Upper lobe of left lung (tissue), 6 donors: Measurements from ENCODE around the gene BCAS2. TPM values are rescaled to one million over a fixed set of nuclear protein-coding genes. Genes with fewer than 3 reads are reported as not detected.
A peak's percentile ranks its signal among the peaks of the same experiment; 100 is the strongest.
"Not testable (repeated sequence)": the region's sequence is repeated elsewhere in the genome, so short reads cannot be mapped to it uniquely, and the experiment has no call there.

Experiments
- ATAC-seq, 2 donors: fragments of 200-7000 bp; cut with Tn5 transposase; one replicate each; pipeline ENCODE4 v1.9.1; 2022; ENCODE audit warnings: mild to moderate bottlenecking in 2 of 2, moderate library complexity in 2 of 2; ENCODE audit not compliant: low FRiP score in 2 of 2
- DNase-seq, 2 donors: peaks; one replicate each; pipeline ENCODE4 v3.0.0-alpha.2; 2019 to 2020
- H3K27ac ChIP-seq, 4 donors: fragments of 200-600 bp; sonication (generic); one replicate each; pipeline ENCODE4 v1.5.1; 2016 to 2019
- H3K27me3 ChIP-seq, 4 donors: fragments of 200-600 bp; sonication (generic); one replicate each; pipeline ENCODE4 v1.5.1; 2017 to 2019
- H3K36me3 ChIP-seq, 4 donors: fragments of 200-600 bp; sonication (generic); one replicate each; pipeline ENCODE4 v1.5.1; 2016 to 2019
- H3K4me1 ChIP-seq, 4 donors: fragments of 200-600 bp; sonication (generic); one replicate each; pipeline ENCODE4 v1.5.1; 2018 to 2019
- H3K4me3 ChIP-seq, 4 donors: fragments of 200-600 bp; sonication (generic); one replicate each; pipeline ENCODE4 v1.5.1; 2017 to 2019; ENCODE audit warnings: mild to moderate bottlenecking in 2 of 4, moderate library complexity in 1 of 4
- H3K9me3 ChIP-seq, 4 donors: fragments of 200-600 bp; sonication (generic); one replicate each; pipeline ENCODE4 v1.5.1; 2018 to 2019
- EP300 ChIP-seq, 4 donors: sonication (generic); formaldehyde crosslinking; IDR thresholded peaks; one replicate each; pipeline ENCODE4 v1.5.1; 2017; ENCODE audit warnings: antibody characterized with exemption in 4 of 4, control low read depth in 2 of 4
- POLR2A ChIP-seq, 4 donors: fragments of 450-650 bp; IDR thresholded peaks; one replicate each; pipeline ENCODE4 v1.5.1; 2016 to 2017; ENCODE audit warnings: antibody characterized with exemption in 4 of 4, mild to moderate bottlenecking in 2 of 4
- POLR2AphosphoS5 ChIP-seq, 2 donors: sonication (generic); formaldehyde crosslinking; IDR thresholded peaks; one replicate each; pipeline ENCODE4 v1.5.1; 2017; ENCODE audit warnings: antibody characterized with exemption in 2 of 2
- WGBS, 2 donors: methylation state at CpG; one replicate each; pipeline ENCODE4 v1.1.5; 2017 to 2018; 5-methylcytosine and 5-hydroxymethylcytosine counted together
- total RNA-seq, 6 donors: library from RNA; depleted of rRNA in 4 of 6; stranded (reverse); fragments of >200 nt in 4 of 6; gene quantifications; one replicate each; pipeline versions ENCODE4 v1.1.0 to v1.2.1, GENCODE V29; 2016 to 2021
- TF ChIP-seq, protein P1 (sequence below), 6 experiments: fragments of 450-650 bp in 4 of 6; fragments of 200-600 bp in 2 of 6; sonication (generic) in 2 of 6; IDR thresholded peaks; one replicate each; pipeline ENCODE4 v1.5.1; 2016 to 2019; ENCODE audit warnings: antibody characterized with exemption in 6 of 6
- donor health status: DM: no; HTN: no; CAD: no; lungs with moderate emphysema.
- donor health status: DM: no; HTN: yes; CAD: no; lungs with severe emphysema.

BCAS2 gene
- total RNA-seq, 6 donors from 2014 or later, result 11.5 to 35.0 (median 27.3) TPM

DNA sequence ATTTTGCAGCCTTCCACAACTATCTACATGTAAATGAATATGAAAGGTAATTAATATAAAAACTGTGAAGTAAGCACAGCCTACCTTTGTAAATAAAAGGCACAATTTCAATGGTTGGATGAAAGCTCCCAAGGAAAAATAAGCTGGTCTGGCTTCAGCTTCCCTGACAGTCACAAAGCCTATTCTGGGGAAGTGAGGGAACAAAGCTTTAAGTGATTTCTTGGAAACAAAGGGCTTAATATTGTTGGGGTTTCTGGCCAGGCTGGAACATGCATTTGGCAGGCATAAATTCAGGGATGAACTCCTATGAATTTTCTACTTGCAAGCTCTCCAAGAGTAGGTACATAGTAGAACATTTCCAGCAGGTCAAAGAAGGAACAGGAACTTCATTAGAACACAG, 17.3 kb downstream of the BCAS2 start:
- no peak overlapping the region for H3K27ac ChIP-seq
- DNase-seq (no peak), ATAC-seq (no peak)
- no peaks in the 10 kb centered on the region for H3K9me3 ChIP-seq
- H3K36me3 ChIP-seq, result peaks cover 14 to 46% (median 32%) of the 10 kb centered on the region in 4 donors
- H3K4me3 ChIP-seq, result no peak overlapping the region
- no peaks in the 10 kb centered on the region for H3K4me1 ChIP-seq
- no peaks in the 10 kb centered on the region for H3K27me3 ChIP-seq
- TF ChIP-seq, protein P1, sequence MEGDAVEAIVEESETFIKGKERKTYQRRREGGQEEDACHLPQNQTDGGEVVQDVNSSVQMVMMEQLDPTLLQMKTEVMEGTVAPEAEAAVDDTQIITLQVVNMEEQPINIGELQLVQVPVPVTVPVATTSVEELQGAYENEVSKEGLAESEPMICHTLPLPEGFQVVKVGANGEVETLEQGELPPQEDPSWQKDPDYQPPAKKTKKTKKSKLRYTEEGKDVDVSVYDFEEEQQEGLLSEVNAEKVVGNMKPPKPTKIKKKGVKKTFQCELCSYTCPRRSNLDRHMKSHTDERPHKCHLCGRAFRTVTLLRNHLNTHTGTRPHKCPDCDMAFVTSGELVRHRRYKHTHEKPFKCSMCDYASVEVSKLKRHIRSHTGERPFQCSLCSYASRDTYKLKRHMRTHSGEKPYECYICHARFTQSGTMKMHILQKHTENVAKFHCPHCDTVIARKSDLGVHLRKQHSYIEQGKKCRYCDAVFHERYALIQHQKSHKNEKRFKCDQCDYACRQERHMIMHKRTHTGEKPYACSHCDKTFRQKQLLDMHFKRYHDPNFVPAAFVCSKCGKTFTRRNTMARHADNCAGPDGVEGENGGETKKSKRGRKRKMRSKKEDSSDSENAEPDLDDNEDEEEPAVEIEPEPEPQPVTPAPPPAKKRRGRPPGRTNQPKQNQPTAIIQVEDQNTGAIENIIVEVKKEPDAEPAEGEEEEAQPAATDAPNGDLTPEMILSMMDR (IDR thresholded peaks at IDR 0.05), result no peak
- TF ChIP-seq EP300 (IDR thresholded peaks at IDR 0.05), result no peak
- TF ChIP-seq POLR2AphosphoS5 (IDR thresholded peaks at IDR 0.05), result no peak

DNA sequence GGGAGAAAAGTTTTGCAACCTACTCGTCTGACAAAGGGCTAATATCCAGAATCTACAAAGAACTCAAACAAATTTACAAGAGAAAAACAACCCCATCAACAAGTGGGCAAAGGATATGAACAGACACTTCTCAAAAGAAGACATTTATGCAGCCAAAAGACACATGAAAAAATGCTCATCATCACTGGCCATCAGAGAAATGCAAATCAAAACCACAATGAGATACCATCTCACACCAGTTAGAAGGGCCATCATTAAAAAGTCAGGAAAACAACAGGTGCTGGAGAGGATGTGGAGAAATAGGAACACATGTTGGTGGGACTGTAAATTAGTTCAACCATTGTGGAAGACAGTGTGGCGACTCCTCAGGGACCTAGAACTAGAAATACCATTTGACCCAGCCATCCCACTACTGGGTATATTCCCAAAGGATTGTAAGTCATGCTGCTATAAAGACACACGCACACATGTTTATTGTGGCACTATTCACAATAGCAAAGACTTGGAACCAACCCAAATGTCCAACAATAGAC, 18.4 kb downstream of the BCAS2 start:
- H3K4me1 ChIP-seq, ATAC-seq, H3K27ac ChIP-seq, H3K4me3 ChIP-seq, H3K27me3 ChIP-seq, H3K9me3 ChIP-seq, DNase-seq: not testable (repeated sequence)
- WGBS, 2 donors, result 80 to 89% methylated on average over 3 of the region's 3 CpGs
- peaks cover 9 to 35% (median 24%) of the 10 kb centered on the region in 4 donors for H3K36me3 ChIP-seq

- TF ChIP-seq, protein P1 (IDR thresholded peaks at IDR 0.05), result no peak
- no peak for TF ChIP-seq POLR2A (IDR thresholded peaks at IDR 0.05)
- TF ChIP-seq POLR2AphosphoS5 (IDR thresholded peaks at IDR 0.05), result no peak
- TF ChIP-seq EP300 (IDR thresholded peaks at IDR 0.05), result no peak
- H3K27me3 ChIP-seq, result no peaks in the 10 kb centered on the region
- 59 to 75% methylated on average over 1 of the region's 1 CpG for WGBS, 2 donors
These were observed 20.1 kb downstream of the BCAS2 start for GRCh38 chr1:114561333-114561732.

DNA sequence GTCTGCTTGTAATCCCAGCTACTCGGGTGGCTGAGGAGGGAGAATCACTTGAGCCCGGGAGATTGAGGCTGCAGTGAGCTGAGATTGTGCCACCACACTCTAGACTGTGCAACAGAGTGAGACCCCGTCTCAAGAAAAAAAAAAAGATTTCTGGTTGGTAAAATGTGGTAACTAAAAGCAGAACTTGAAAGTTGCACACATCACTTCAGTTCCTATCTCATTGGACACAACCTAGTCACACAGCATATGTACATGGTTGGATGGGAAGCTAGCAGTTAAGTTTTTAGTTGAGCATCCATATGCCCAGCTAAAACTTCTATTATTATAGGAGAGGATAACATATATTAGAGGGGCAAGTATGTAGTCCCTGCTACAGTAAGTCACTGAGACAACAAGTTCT, 22.1 kb downstream of the BCAS2 start:
- WGBS, 2 donors, result 58 to 71% methylated on average over 3 of the region's 3 CpGs
- DNase-seq, result no peak
- Histone ChIP-seq H3K27me3 (no peaks in the 10 kb centered on the region), H3K9me3 (no peaks in the 10 kb centered on the region), H3K27ac (no peak overlapping the region), H3K4me3 (no peak overlapping the region), H3K36me3 (no peaks in the 10 kb centered on the region), H3K4me1 (no peaks in the 10 kb centered on the region)
- no peak for TF ChIP-seq EP300 (IDR thresholded peaks at IDR 0.05)
- no peak for TF ChIP-seq POLR2A (IDR thresholded peaks at IDR 0.05)
- no peak for TF ChIP-seq POLR2AphosphoS5 (IDR thresholded peaks at IDR 0.05)
- TF ChIP-seq, protein P1 (IDR thresholded peaks at IDR 0.05), result no peak
- no peak for ATAC-seq

More at GRCh38 chr1:114561333-114561732, 20.1 kb downstream of the BCAS2 start:
- DNase-seq (no peak), ATAC-seq (no peak)
- Histone ChIP-seq H3K9me3 (no peaks in the 10 kb centered on the region), H3K4me1 (no peaks in the 10 kb centered on the region), H3K27ac (no peak overlapping the region), H3K36me3 (peaks cover 0 to 18% (median 10%) of the 10 kb centered on the region in 4 donors), H3K4me3 (no peak overlapping the region)

GRCh38 chr1:114558544-114558943, 22.9 kb downstream of the BCAS2 start:
- DNase-seq (no peak), ATAC-seq (no peak)
- TF ChIP-seq POLR2AphosphoS5 (IDR thresholded peaks at IDR 0.05), result no peak
- TF ChIP-seq, protein P1 (IDR thresholded peaks at IDR 0.05), result peak in 4 of 6 experiments; percentile 29 to 46 (median 34)
- 45 to 100% methylated on average over 1 of the region's 1 CpG for WGBS, 2 donors
- H3K4me1 ChIP-seq, result no peaks in the 10 kb centered on the region
- no peaks in the 10 kb centered on the region for H3K36me3 ChIP-seq
- no peak overlapping the region for H3K27ac ChIP-seq
- no peaks in the 10 kb centered on the region for H3K27me3 ChIP-seq
- no peak overlapping the region for H3K4me3 ChIP-seq
- no peaks in the 10 kb centered on the region for H3K9me3 ChIP-seq
